GM21381 (cell line): ENCODE results near the gene S100A8.
"Not testable (repeated sequence)": the region's sequence is repeated elsewhere in the genome, so short reads cannot be mapped to it uniquely, and the experiment has no call there.

ENCODE experiments used
- ATAC-seq: cut with Tn5 transposase; IDR thresholded peaks from one replicate; pipeline ENCODE4 v1.9.1; 2021; ENCODE audit warnings: mild to moderate bottlenecking, moderate library complexity; ENCODE audit not compliant: unreplicated experiment

S100A8 gene

DNA sequence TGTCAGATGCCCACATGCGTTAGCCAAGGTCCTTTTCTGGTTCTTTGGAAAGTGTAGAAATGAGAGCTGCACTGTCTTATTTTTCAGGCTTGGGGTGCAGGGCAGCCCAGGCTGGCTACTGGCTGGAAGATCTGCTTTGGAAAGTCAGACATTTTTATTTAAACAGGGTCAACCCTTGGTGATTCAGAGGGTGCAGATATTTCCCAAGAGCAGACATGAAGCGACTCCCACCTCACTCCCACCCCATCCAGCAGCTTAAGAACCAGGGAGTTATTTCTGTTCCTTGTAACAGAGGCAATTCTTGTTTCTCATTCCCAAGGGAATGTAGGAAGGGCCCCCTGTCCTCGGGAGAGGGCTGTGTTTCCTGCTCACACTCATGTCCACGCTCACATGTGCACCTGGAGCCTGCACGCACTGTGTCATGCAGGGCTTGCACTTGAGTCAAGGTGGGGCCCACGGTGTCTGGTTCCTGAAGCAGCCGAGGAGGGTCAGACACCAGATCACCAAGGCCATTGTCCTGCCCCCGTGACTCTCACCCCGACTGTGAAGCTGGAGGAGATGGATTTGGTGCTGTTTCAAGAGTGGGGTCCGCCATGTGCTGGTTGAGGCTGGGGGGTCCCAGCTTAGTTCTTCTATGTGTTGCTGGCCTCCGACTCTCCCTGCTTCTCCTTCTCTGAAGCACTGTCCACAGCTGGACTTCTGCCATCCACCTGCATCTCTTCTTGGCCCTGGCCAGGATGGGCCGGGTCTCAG is 26.4 kb upstream of the S100A8 start:
- ATAC-seq, result no peak

- ATAC-seq, result no peak
These were observed 25.1 kb upstream of the S100A8 start, which contains the start of gene S100A7A for GRCh38 chr1:153415850-153416570. TSS of gene S100A7A (plus strand) at chr1:153416520. CDS start at chr1:153418083, 1,563 bp downstream.

DNA sequence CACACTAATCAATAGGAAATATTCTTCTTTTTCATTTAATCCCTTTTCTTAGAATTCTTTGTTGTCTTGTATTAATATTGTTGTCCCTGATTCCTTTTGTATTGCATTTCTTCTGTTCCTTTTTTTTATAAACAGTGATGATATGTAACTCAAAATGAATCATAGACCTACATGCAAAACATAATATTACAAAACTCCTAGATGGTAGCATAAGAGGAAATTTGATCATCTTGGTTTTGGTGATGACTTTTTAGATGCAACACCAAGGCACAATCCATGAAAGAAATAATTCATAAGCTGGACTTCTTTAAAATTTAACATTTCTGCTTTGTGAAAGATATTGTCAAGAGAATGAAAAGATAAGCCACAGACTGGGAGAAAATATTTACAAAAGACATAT is 23.1 kb upstream of the S100A8 start:
- not testable (repeated sequence) for ATAC-seq

- ATAC-seq, result not testable (repeated sequence)
These were observed 16.4 kb upstream of the S100A8 start for GRCh38 chr1:153407274-153407673.

DNA sequence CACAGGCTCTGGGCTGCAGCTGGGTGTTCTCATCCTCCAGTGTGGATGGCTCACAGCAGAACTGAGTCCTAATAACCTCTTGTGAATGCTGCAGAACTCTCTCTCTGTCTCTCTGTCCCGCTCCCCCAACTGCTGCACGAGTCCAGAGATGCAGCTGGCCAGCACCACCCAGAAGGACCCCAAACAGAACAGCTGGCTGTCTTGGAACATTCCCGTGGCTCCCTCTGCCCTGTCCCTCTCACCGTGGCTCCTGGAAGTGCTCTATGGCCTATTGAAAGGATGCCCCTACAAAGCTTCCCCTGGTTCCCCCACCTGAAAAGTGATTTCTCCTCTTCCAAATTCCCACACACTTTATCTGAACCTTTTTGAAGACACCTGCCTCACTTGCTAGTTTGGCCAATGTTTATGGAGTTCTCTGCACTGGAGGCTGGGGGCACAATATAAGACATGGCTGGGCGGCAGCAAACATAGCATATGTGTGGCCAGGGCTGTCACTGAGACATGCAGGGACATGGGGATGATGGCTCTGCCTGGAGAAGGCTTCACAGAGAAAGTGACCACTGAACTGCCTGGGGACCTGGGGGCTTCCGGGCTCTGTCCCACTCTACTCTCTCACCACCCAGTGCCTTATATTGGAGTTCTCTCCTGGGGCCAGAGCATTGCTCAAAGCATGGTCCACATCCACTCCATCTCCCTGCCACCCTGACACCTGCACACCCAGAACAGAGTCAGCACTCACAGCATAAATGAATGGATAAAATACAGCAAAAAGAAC is 15.1 kb upstream of the S100A8 start:
- not testable (repeated sequence) for ATAC-seq

- no peak for ATAC-seq
These were observed 13.9 kb upstream of the S100A8 start for GRCh38 chr1:153404768-153405167.

GRCh38 chr1:153404086-153404635 is 13.3 kb upstream of the S100A8 start:
- ATAC-seq, result no peak

DNA sequence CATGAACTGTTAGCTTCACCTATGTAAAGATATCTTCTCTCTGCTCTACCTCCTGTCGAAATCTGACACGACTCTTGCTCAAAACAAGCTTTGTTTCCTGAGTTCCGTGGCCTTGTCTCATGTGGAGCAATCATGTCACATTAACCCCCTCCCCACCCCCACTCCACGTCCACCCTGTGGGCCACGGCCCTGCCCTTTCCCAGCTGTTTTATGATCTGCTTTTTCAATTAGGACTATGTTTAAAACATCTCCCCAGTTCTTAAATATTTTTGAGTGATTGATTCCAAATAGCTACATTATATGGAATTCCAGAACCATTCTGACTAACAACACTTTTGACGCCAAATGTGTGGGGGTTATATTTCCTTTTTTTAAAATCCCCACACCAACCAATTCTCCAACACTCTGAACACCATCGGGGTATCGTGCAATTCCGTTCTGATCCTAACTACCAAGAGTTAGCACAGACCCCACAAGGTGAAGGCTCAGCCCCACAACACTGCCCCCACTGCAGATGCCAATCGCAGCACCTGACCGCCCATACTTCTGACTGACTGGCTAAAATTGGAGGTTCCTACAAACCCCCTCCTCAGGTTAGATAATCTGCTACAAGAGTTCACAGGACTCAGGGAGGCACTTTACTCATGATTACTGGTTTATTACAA is 12.7 kb upstream of the S100A8 start:
- ATAC-seq, result no peak

DNA sequence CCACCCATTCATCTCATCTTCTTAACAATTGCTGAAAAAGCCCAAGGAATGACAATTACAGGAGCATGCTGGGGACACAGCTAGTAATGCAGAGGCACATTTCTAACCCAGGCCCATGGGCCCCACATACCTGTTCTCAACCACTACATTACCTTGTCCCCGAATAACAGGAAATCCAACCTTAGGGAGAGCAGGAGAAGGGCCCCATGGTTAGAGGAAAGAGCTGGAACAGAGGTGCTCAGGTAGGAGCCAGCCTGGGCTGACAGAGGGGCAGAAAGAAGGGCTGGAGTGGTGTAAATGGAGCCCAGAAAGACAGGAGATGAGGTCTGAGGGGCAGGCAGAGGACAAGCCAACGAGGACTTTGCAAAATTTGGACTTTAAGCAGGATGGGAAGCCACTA is 11.4 kb upstream of the S100A8 start:
- no peak for ATAC-seq

- ATAC-seq, result no peak
These were observed 10.6 kb upstream of the S100A8 start for GRCh38 chr1:153401461-153401860.

DNA sequence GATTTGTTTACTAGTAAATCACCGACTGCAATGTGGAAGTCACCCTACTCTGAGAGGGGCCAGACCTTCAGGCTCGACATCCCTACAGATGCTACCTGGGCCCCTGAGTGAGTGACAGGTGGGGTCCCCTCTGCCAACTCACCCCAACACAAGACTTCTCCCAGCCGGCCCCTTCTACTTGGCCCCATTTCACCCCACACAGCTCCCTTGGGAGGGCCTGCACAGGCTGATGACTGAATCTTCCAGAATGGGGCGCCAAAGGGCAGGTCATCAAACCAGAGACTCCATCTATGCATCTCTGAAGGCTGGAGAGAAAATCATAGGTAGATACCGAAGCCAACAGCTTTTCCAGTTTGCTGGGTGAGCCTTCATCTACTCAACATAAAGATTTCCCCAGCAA is 9.4 kb upstream of the S100A8 start:
- ATAC-seq, result no peak

DNA sequence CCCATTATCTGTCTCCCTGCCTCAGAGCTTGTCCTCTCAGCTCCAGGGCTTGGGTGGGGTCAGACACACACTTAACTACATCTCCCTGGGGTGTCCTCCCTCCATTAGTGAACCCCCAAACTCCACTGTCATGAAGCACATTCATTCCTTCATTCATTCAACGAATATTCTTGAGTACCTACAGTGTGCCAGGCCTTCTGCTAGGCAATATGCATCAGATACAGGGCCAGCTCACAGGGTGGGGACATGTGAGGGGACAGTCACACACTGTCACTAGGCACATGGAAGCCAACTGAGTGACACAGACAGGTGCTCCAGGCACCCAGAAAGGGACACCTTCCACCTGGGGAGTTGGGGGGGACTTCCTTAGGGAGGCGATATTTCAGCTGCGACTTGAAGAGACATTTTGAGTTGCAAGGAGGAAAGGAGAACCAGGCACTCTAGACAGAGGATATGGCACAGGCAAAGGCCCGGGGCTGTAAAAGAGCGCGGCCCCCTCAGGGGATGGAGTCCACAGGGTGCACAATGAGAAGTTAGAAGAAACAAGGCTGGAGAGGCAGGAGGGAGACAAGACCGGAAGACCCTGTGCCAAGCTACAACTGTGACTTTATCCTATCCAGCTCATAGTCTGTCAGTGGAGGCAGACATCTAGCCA is 8.7 kb upstream of the S100A8 start:
- ATAC-seq, result no peak

DNA sequence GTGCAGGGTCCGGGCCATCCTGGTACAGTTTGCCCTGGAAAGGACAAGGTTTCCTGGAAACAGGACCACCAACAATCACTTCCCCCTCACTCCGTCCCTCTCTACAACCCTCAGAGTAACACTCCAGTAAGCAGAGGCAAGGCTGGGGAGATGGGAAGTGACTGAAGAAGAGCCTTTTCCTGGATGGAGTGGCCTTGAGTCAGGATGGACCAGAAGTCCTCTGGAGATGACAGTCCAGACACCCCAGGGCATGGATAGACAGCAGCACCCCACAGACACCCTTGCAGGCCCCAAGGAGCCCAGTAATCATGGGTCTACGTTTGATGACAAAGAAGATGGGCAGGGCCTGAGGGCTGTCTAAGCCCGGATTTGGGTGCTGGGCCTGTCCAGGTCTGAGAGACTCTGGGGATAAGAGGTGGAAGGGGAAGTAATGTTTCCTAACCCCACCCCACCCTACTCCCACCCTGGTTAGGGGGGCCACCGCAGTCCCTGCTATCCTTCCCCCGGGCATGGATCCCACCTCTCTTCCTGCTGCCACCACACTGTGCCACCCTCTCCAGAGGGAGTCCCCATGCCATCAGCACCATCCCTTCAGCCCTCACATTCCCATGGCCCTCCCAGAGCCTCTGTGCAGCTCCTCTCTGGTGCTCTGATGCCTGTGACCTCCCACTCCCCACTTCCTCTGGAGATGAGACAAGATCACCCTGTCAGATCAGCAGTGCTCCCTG is 7.2 kb upstream of the S100A8 start:
- ATAC-seq, result no peak

DNA sequence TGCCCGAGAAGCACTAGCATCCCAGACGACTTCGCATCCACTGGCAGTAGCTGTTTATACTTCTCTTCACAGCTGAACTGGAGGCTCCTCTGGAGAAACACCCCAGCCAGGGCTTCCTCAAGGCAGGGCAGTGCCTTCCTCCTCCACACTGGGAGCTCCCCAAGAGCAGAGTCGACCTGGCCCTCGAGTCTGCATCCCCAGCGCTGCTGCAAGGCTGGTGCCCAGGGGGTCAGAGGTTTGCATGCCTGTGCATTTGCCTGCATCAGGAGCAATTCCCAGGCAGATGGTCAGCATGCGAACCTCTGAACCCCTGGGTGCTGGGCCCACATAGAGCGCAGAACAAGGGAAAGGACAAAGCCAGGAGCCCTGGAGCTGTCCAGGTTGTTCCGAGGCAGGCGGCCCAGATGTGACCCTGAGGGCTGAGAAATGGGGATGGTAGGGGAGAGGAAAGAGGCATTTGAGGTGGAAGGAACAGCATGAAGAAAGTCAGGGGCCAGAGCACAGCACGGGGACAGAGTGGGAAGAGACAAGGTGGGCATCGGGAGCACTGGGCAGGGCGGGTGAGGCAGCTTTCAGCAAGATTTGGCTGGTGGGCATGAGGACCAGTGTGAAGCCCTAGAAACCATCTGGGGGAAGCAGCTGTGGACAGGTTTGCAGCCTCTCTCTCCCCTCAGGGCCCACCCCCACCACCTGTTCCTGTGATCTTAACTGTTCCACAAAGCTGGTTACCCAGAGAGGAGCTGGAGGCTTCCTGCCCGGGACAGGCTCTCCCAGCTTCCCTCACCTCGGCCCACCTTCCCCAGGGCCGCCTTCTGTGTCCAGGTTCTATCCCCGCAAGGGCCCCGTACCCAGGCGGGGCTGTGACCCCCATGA is 6.4 kb upstream of the S100A8 start:
- no peak for ATAC-seq

GRCh38 chr1:153396461-153396860 is 5.6 kb upstream of the S100A8 start:
- no peak for ATAC-seq

DNA sequence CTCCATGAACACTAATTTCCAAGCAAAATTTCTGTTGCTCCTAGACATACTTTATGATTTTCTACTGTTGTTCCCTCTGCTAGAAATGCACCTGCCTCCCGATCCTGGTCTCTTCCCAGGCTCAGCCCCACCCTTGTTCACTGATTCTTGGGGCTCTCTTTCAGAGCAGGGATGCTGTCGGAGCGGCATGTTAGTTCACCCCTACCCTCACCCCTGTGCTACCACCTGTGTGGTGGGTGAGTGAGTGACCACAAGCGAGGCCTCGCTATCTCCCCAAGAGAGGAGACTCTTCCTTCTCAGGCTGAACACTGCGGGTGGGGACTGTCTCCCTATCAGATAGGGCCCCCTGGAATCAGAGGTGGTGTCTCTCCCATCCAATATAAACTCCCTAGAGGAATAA is 4.9 kb upstream of the S100A8 start:
- no peak for ATAC-seq

GRCh38 chr1:153395136-153395685 is 4.3 kb upstream of the S100A8 start:
- ATAC-seq, result no peak

- no peak for ATAC-seq
These were observed 3.5 kb upstream of the S100A8 start for GRCh38 chr1:153394391-153394790.
